Heart left ventricle (tissue), 13 donors: ENCODE measurements around the gene CNOT11.
"Not testable (repeated sequence)": the region's sequence is repeated elsewhere in the genome, so short reads cannot be mapped to it uniquely, and the experiment has no call there.

Experiments
- POLR2A ChIP-seq, 2 donors: fragments of 450-650 bp; IDR thresholded peaks; one replicate each; pipeline ENCODE4 v1.6.1; 2017; ENCODE audit warnings: antibody characterized with exemption in 2 of 2, mild to moderate bottlenecking in 2 of 2, moderate library complexity in 2 of 2
- TF ChIP-seq, protein P1 (sequence below), 12 donors: fragments of 200-600 bp; sonication (generic) in 4 of 12; IDR thresholded peaks; one replicate each; pipeline versions ENCODE4 v1.5.0 to v1.8.0; 2018 to 2022; ENCODE audit warnings: antibody characterized with exemption in 12 of 12, mild to moderate bottlenecking in 5 of 12
- donor health status: ischemic (EF 13 %, LVEDD 7.1; RV severe dilation, severe dysfunction).
- donor health status: DM: no; HTN: yes; CAD: no.
- donor health status: DM: no; HTN: no; CAD: no.
- donor health status: ischemic (EF 25% LVEDD 6.9; RV normal size, moderate dysfunction).
- donor health status: ischemic (EF 25% LVEDD 5.7; RV mildly dilated, moderate dysfunction).
- donor health status: ischemic (EF 35%, LVEDD 5.7; RV mildly dilated, moderate dysfunction).
- donor health status: nonischemic (EF 11% LVEDD 7.7; RV severe dilation, severe dysfunction).
- donor health status: DM: yes; HTN: yes; CAD: no.
- donor health status: PGD.
- donor health status: ischemic (EF 29% LVEDD 5.4; RV normal size, mild dysfunction).
- donor health status: nonischemic (EF 23%, LVEDD 6.1; RV moderate dilation, normal function).

DNA sequence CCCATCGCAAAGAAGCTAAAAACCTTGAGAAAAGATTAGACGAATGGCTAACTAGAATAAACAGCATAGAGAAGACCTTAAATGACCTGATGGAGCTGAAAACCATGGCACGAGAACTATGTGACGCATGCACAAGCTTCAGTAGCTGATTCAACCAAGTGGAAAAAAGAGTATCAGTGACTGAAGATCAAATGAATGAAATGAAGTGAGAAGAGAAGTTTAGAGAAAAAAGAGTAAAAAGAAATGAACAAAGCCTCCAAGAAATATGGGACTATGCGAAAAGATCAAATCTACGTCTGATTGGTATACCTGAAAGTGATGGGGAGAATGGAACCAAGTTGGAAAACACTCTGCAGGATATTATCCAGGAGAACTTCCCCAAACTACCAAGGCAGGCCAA, 63.9 kb downstream of the CNOT11 start:
- TF ChIP-seq, protein P1, sequence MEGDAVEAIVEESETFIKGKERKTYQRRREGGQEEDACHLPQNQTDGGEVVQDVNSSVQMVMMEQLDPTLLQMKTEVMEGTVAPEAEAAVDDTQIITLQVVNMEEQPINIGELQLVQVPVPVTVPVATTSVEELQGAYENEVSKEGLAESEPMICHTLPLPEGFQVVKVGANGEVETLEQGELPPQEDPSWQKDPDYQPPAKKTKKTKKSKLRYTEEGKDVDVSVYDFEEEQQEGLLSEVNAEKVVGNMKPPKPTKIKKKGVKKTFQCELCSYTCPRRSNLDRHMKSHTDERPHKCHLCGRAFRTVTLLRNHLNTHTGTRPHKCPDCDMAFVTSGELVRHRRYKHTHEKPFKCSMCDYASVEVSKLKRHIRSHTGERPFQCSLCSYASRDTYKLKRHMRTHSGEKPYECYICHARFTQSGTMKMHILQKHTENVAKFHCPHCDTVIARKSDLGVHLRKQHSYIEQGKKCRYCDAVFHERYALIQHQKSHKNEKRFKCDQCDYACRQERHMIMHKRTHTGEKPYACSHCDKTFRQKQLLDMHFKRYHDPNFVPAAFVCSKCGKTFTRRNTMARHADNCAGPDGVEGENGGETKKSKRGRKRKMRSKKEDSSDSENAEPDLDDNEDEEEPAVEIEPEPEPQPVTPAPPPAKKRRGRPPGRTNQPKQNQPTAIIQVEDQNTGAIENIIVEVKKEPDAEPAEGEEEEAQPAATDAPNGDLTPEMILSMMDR (IDR thresholded peaks at IDR 0.05) = not testable (repeated sequence)
- not testable (repeated sequence) for TF ChIP-seq POLR2A (IDR thresholded peaks at IDR 0.05)
